H1 (cell line): ENCODE data around the gene SPSB3. TPM values are rescaled to one million over a fixed set of nuclear protein-coding genes. Genes with fewer than 3 reads are reported as not detected.

ENCODE experiments used
- CTCF ChIA-PET: fragments of 300-600 bp; sonication (Branson Sonifier 250); formaldehyde crosslinking; loops from one replicate; lab custom pipeline; 2021; ENCODE audit not compliant: partially characterized antibody; lab: Charles Lee
- POLR2A ChIA-PET: fragments of 300-600 bp; sonication (Branson Sonifier 250); formaldehyde crosslinking; loops from one replicate; lab custom pipeline; 2021; ENCODE audit warnings: inconsistent platforms; ENCODE audit not compliant: partially characterized antibody; lab: Charles Lee
- DNase-seq, 2 experiments: peaks; one replicate each; pipeline versions ENCODE4 v3.0.0 to v3.0.0-alpha.2; 2010 to 2022; ENCODE audit warnings: low spot score in 2 of 2, low read depth in 1 of 2, mixed read lengths in 1 of 2
- FAIRE-seq: peaks from 2 replicates; lab custom pipeline; 2011; peaks lifted over from hg19 to GRCh38; lab: Jason Lieb, UNC
- H2AFZ ChIP-seq: 2 replicates; pipeline ENCODE4 v1.8.1; 2012; ENCODE audit warnings: low read length, inconsistent platforms
- H2AK5ac ChIP-seq: 2 replicates; pipeline ENCODE4 v1.6.1; 2013; ENCODE audit warnings: low read depth, low read length
- H2BK120ac ChIP-seq: replicated peaks from 2 replicates; pipeline ENCODE3; 2013; ENCODE audit warnings: low read depth, low read length, inconsistent platforms
- H2BK12ac ChIP-seq: 2 replicates; pipeline ENCODE4 v1.6.1; 2013; ENCODE audit warnings: low read depth, low read length
- H2BK15ac ChIP-seq: 2 replicates; pipeline ENCODE4 v1.6.1; 2013; ENCODE audit warnings: low read length
- H2BK20ac ChIP-seq: 2 replicates; pipeline ENCODE4 v1.6.1; 2013; ENCODE audit warnings: low read length
- H2BK5ac ChIP-seq: 2 replicates; pipeline ENCODE4 v1.6.1; 2013; ENCODE audit warnings: low read depth, low read length
- H3K14ac ChIP-seq: 2 replicates; pipeline ENCODE4 v1.6.1; 2013; ENCODE audit warnings: inconsistent platforms; ENCODE audit not compliant: insufficient read length
- H3K18ac ChIP-seq: 2 replicates; pipeline ENCODE4 v1.6.1; 2013; ENCODE audit warnings: low read length; ENCODE audit errors: extremely low read depth
- H3K23ac ChIP-seq: 2 replicates; pipeline ENCODE4 v1.6.1; 2013; ENCODE audit warnings: inconsistent platforms; ENCODE audit not compliant: insufficient read length
- H3K23me2 ChIP-seq: 2 replicates; pipeline ENCODE4 v1.6.1; 2013; ENCODE audit warnings: low read depth, low read length
- H3K27ac ChIP-seq: 2 replicates; pipeline ENCODE4 v1.6.1; 2011; ENCODE audit warnings: low read depth, low read length, inconsistent platforms
- H3K27me3 ChIP-seq, 4 experiments: replicated peaks in 1 of 4; 1 replicate in 1 of 4; 2 replicates in 3 of 4; pipeline versions ENCODE4 v1.6.1 to v1.8.1; 2011 to 2013; ENCODE audit warnings: low read length in 3 of 4, mild to moderate bottlenecking in 3 of 4, inconsistent platforms in 2 of 4, mixed read lengths in 2 of 4, moderate library complexity in 1 of 4; ENCODE audit not compliant: control insufficient read depth in 3 of 4, insufficient read depth in 3 of 4; ENCODE audit errors: extremely low read depth in 1 of 4
- H3K36me3 ChIP-seq, 4 experiments: 2 replicates each; pipeline versions ENCODE4 v1.6.1 to v1.8.1; 2011 to 2013; ENCODE audit warnings: mild to moderate bottlenecking in 4 of 4, low read length in 3 of 4, moderate library complexity in 2 of 4, control low read depth in 1 of 4, inconsistent platforms in 1 of 4; ENCODE audit not compliant: insufficient read depth in 4 of 4, control insufficient read depth in 2 of 4
- H3K4ac ChIP-seq: replicated peaks from 2 replicates; pipeline ENCODE3; 2013; ENCODE audit warnings: low read length, low read depth, mixed read lengths, inconsistent platforms; ENCODE audit not compliant: insufficient read length
- H3K4me1 ChIP-seq, 4 experiments: replicated peaks in 1 of 4; 1 replicate in 1 of 4; 2 replicates in 3 of 4; pipeline versions ENCODE4 v1.6.1 to v1.8.1; 2011 to 2013; ENCODE audit warnings: low read length in 3 of 4, inconsistent platforms in 2 of 4, mixed read lengths in 1 of 4; ENCODE audit not compliant: insufficient read depth in 4 of 4, control insufficient read depth in 3 of 4
- H3K4me2 ChIP-seq, 2 experiments: 2 replicates each; pipeline versions ENCODE4 v1.6.1 to v1.8.1; 2011 to 2013; ENCODE audit warnings: low read depth in 2 of 2, low read length in 2 of 2, control low read depth in 1 of 2, inconsistent platforms in 1 of 2, mild to moderate bottlenecking in 1 of 2; ENCODE audit not compliant: insufficient read depth in 1 of 2
- H3K4me3 ChIP-seq, 4 experiments: fragments of 200-600, 300-600 bp in 1 of 4; sonication (generic), shearing (Covaris generic), sonication (Bioruptor Twin) in 1 of 4; 2 replicates each; pipeline versions ENCODE4 v1.5.1 to v1.8.1; 2011 to 2016; ENCODE audit warnings: low read length in 4 of 4, low read depth in 3 of 4, control low read depth in 2 of 4, inconsistent platforms in 2 of 4, mild to moderate bottlenecking in 2 of 4, mixed read lengths in 1 of 4, moderate library complexity in 1 of 4; ENCODE audit not compliant: insufficient read depth in 2 of 4; ENCODE audit errors: extremely low read depth in 1 of 4
- H3K56ac ChIP-seq: replicated peaks from 2 replicates; pipeline ENCODE3; 2013; ENCODE audit warnings: low read depth, mild to moderate bottlenecking, mixed read lengths, low read length, inconsistent platforms; ENCODE audit not compliant: insufficient read length
- H3K79me1 ChIP-seq: 2 replicates; pipeline ENCODE4 v1.6.1; 2013; ENCODE audit warnings: low read depth, low read length, control low read depth
- H3K79me2 ChIP-seq, 2 experiments: 2 replicates each; pipeline versions ENCODE4 v1.6.1 to v1.8.1; 2012 to 2013; ENCODE audit warnings: low read length in 2 of 2, mild to moderate bottlenecking in 2 of 2, inconsistent platforms in 1 of 2; ENCODE audit not compliant: insufficient read depth in 2 of 2, control insufficient read depth in 1 of 2
- H3K9ac ChIP-seq, 4 experiments: replicated peaks in 1 of 4; 1 replicate in 1 of 4; 2 replicates in 3 of 4; pipeline versions ENCODE4 v1.6.1 to v1.8.1; 2011 to 2013; ENCODE audit warnings: low read depth in 3 of 4, low read length in 3 of 4, control low read depth in 2 of 4, mild to moderate bottlenecking in 2 of 4, moderate library complexity in 2 of 4, inconsistent platforms in 1 of 4; ENCODE audit errors: extremely low read depth in 1 of 4
- H3K9me3 ChIP-seq, 2 experiments: 2 replicates each; pipeline versions ENCODE4 v1.6.1 to v1.8.1; 2012 to 2013; ENCODE audit warnings: mild to moderate bottlenecking in 2 of 2, moderate library complexity in 2 of 2, control low read depth in 1 of 2, inconsistent platforms in 1 of 2, low read depth in 1 of 2, low read length in 1 of 2, mixed read lengths in 1 of 2; ENCODE audit not compliant: insufficient read depth in 2 of 2
- H4K20me1 ChIP-seq, 2 experiments: replicated peaks in 1 of 2; 2 replicates each; pipeline versions ENCODE3 to v1.8.1; 2011 to 2013; ENCODE audit warnings: inconsistent platforms in 2 of 2, low read length in 2 of 2, mild to moderate bottlenecking in 1 of 2; ENCODE audit not compliant: insufficient read depth in 2 of 2, control insufficient read depth in 1 of 2
- H4K5ac ChIP-seq: 2 replicates; pipeline ENCODE4 v1.6.1; 2013; ENCODE audit warnings: low read length, low read depth, mixed read lengths, inconsistent platforms; ENCODE audit not compliant: insufficient read length
- H4K8ac ChIP-seq: 2 replicates; pipeline ENCODE4 v1.8.0; 2013; ENCODE audit warnings: mild to moderate bottlenecking, moderate library complexity, low read length, inconsistent platforms; ENCODE audit not compliant: insufficient read depth; ENCODE audit errors: extremely low read depth
- H4K91ac ChIP-seq: replicated peaks from 2 replicates; pipeline ENCODE3; 2013; ENCODE audit warnings: low read length, mixed read lengths, inconsistent platforms; ENCODE audit not compliant: insufficient read length
- BRCA1 ChIP-seq: IDR thresholded peaks from 2 replicates; pipeline ENCODE4 v1.6.1; 2012; ENCODE audit warnings: low read depth, low read length, improper control_type of control experiment
- EGR1 ChIP-seq: IDR thresholded peaks from 2 replicates; pipeline ENCODE4 v1.6.1; 2011; ENCODE audit warnings: low read depth, low read length, borderline replicate concordance
- EZH2 ChIP-seq: fragments of 200-600 bp; sonication (generic); IDR thresholded peaks from 2 replicates; pipeline ENCODE4 v1.7.1; 2012; ENCODE audit warnings: low read depth, mild to moderate bottlenecking, moderate library complexity, low read length, inconsistent platforms; ENCODE audit not compliant: severe bottlenecking
- FOSL1 ChIP-seq: IDR thresholded peaks from 2 replicates; pipeline ENCODE4 v1.6.1; 2011; ENCODE audit warnings: mild to moderate bottlenecking, low read depth, low read length, moderate library complexity; ENCODE audit not compliant: insufficient read depth
- POU5F1 ChIP-seq: IDR thresholded peaks from 2 replicates; pipeline ENCODE4 v1.6.1; 2011; ENCODE audit warnings: low read depth, mild to moderate bottlenecking, low read length, moderate library complexity
- RAD21 ChIP-seq, 2 experiments: IDR thresholded peaks in 1 of 2; conservative IDR thresholded peaks in 1 of 2; 2 replicates each; pipeline ENCODE4 v1.6.1; 2011; ENCODE audit warnings: low read depth in 2 of 2, low read length in 2 of 2, improper control_type of control experiment in 1 of 2, inconsistent platforms in 1 of 2, mild to moderate bottlenecking in 1 of 2, moderate library complexity in 1 of 2
- SP1 ChIP-seq: IDR thresholded peaks from 2 replicates; pipeline ENCODE4 v1.6.1; 2011; ENCODE audit warnings: low read depth, low read length
- TAF7 ChIP-seq: optimal IDR thresholded peaks from 2 replicates; pipeline ENCODE3; 2011; ENCODE audit warnings: low read depth, mild to moderate bottlenecking, inconsistent platforms, low read length, moderate library complexity, borderline replicate concordance
- ZNF274 ChIP-seq: IDR thresholded peaks from 2 replicates; pipeline ENCODE4 v1.7.0; 2012; ENCODE audit warnings: low read length, borderline replicate concordance; ENCODE audit errors: extremely low read depth
- WGBS, 2 experiments: shearing (Covaris generic) in 1 of 2; methylation state at CpG; one replicate each; pipeline versions ENCODE4 v1.1.6 to v1.1.7; 2013 to 2015; ENCODE audit warnings: low lambda C conversion rate in 2 of 2, mixed read lengths in 2 of 2, inconsistent platforms in 1 of 2, low coverage in 1 of 2, missing lambda C conversion rate in 1 of 2; ENCODE audit not compliant: insufficient replicate concordance in 2 of 2, insufficient coverage in 1 of 2, insufficient read length in 1 of 2; ENCODE audit errors: extremely low coverage in 1 of 2, missing lambda C conversion rate in 1 of 2; 5-methylcytosine and 5-hydroxymethylcytosine counted together
- polyA plus RNA-seq, 7 experiments: library from polyadenylated mRNA; depleted of rRNA in 3 of 7; stranded (reverse) in 5 of 7; unstranded in 2 of 7; fragments of >200 nt in 5 of 7; fragments of 200-250 nt in 2 of 7; gene quantifications; 1 replicate in 5 of 7; 2 replicates in 1 of 7; 4 replicates in 1 of 7; pipeline versions ENCODE4 v1.2.1 to v1.2.3, GENCODE V29; 2011 to 2013; ENCODE audit warnings: missing spikeins in 2 of 7, mixed read lengths in 2 of 7
- total RNA-seq: library from RNA; stranded (reverse); fragmentation: NEBNext Ultra II Directional; extraction: Animal tissue kit (Norgen Biotek cat#: 25700); gene quantifications from 2 replicates; pipeline ENCODE4 v1.2.1, GENCODE V29; 2021

Gene SPSB3
- total and polyA plus RNA-seq, 2 of the 8 experiments (the other 6 are each of a cell fraction or from before 2014, with no cell fraction given): 22.5 to 37.8 TPM

GRCh38 chr16:1781254-1781653 lies 1.1 kb downstream of the SPSB3 start:
- WGBS, 2 experiments: 87% methylated on average over 20 of the region's 20 CpGs; no CpG with 5 or more reads in 1 of the 2 experiments
- Histone ChIP-seq H3K27ac (no peak overlapping the region), H4K8ac (no peak overlapping the region; the same call in 1 of the 2 replicates), H3K4ac (no peak overlapping the region), H3K79me1 (peaks cover 16% of the 10 kb centered on the region), H2BK15ac (no peak overlapping the region), H3K18ac (no peak overlapping the region), H3K27me3 (no peaks in the 10 kb centered on the region), H2BK5ac (0 out of 2 replicates have a peak overlapping the region, but pooled peaks have one; percentile 8), H3K14ac (no peak overlapping the region), H3K9ac (peak overlapping the region in 3 of 4 experiments; percentile 56 to 71 (median 62); a peak in 3 of 7 replicates), H3K4me1 (peaks cover 0 to 7% (median 4%) of the 10 kb centered on the region in 4 experiments; a peak in 5 of 7 replicates), H3K4me2 (peak overlapping the region; percentile 81 to 92), H2AK5ac (0 out of 2 replicates have a peak overlapping the region, but pooled peaks have one; percentile 48), H3K23ac (no peak overlapping the region), H2BK12ac (no peak overlapping the region), H3K56ac (no peak overlapping the region), H3K23me2 (peaks cover 3% of the 10 kb centered on the region; the same call in 1 of the 2 replicates), H2BK120ac (no peak overlapping the region), H4K5ac (no peak overlapping the region), H3K36me3 (peaks cover 0 to 12% (median 5%) of the 10 kb centered on the region in 4 experiments; a peak in 6 of 8 replicates), H2AFZ (no peak overlapping the region), H4K20me1 (peaks cover 12 to 34% of the 10 kb centered on the region in 2 experiments), H3K79me2 (peaks cover 0 to 29% of the 10 kb centered on the region in 2 experiments; a peak in 2 of 4 replicates), H4K91ac (no peak overlapping the region), H3K9me3 (no peaks in the 10 kb centered on the region), H3K4me3 (peak overlapping the region; percentile 63 to 98 (median 76)), H2BK20ac (no peak overlapping the region)
- no peak for TF ChIP-seq BRCA1
- no peak for TF ChIP-seq FOSL1
- no peak for TF ChIP-seq EGR1
- TF ChIP-seq POU5F1: no peak
- no peak for TF ChIP-seq SP1
- TF ChIP-seq EZH2: no peak
- no peak for TF ChIP-seq TAF7
- TF ChIP-seq ZNF274: no peak
- no peak for TF ChIP-seq RAD21 (IDR thresholded peaks at IDR 0.05 in 1 of 2, conservative IDR thresholded peaks at IDR 0.05 in 1 of 2; ENCODE audit: low read depth in 2 of 2, low read length in 2 of 2)
- DNase-seq: no peak
- no peak for FAIRE-seq
- ChIA-PET POLR2A (interaction anchor here (1.0 to 12.0 kb wide), 5 partner anchors 11 to 465 kb away, joined by 3 to 246 read pairs (median 4); partner anchors contain the start of genes EME2, IGFALS, MRPS34 and NME3), CTCF (interaction anchor here (0.7 to 1.9 kb wide), 3 partner anchors 9 to 151 kb away, joined by 3 to 8 read pairs (median 4); partner anchors contain the start of genes EME2, MRPS34 and NME3)
